Caco-2 (cell line): ENCODE data around the gene TMED4. TPM values are rescaled to one million over a fixed set of nuclear protein-coding genes. Genes with fewer than 3 reads are reported as not detected.
A peak's percentile ranks its signal among the peaks of the same experiment; 100 is the strongest.

Experiments used
- BruUV-seq: library from RNA; stranded (reverse); fragments of 400-500 nt; replicated peaks from 2 replicates; lab custom pipeline; 2021; lab: Mats Ljungman, UMichigan
- CTCF ChIA-PET: fragments of 300-600 bp; sonication (Branson Sonifier 250); formaldehyde crosslinking; loops from one replicate; lab custom pipeline; 2022; ENCODE audit warnings: antibody characterized with exemption; lab: Charles Lee
- POLR2A ChIA-PET: fragments of 300-600 bp; sonication (Branson Sonifier 250); formaldehyde crosslinking; loops from one replicate; lab custom pipeline; 2022; ENCODE audit warnings: antibody characterized with exemption; lab: Charles Lee
- DNase-seq, 2 experiments: peaks; one replicate each; pipeline versions ENCODE4 v3.0.0 to v3.0.0-alpha.2; 2020 to 2022
- H3K27me3 ChIP-seq: replicated peaks from 2 replicates; pipeline ENCODE4 v1.6.0; 2011; ENCODE audit warnings: low read length; ENCODE audit not compliant: control insufficient read depth, insufficient read depth
- H3K36me3 ChIP-seq: 2 replicates; pipeline ENCODE4 v1.5.1; 2011; ENCODE audit warnings: low read length; ENCODE audit not compliant: control insufficient read depth, insufficient read depth
- H3K4me1 ChIP-seq: fragments of 250-450 bp; sonication (Bioruptor Pico); 2 replicates; pipeline ENCODE4 v1.5.1; 2020; ENCODE audit warnings: mild to moderate bottlenecking
- H3K4me3 ChIP-seq: 2 replicates; pipeline ENCODE4 v1.5.1; 2011; ENCODE audit warnings: low read depth, mild to moderate bottlenecking, control low read depth, low read length
- H3K9me3 ChIP-seq: fragments of 250-450 bp; sonication (Bioruptor Pico); 2 replicates; pipeline ENCODE4 v1.5.1; 2020; ENCODE audit warnings: mild to moderate bottlenecking, moderate library complexity
- H3K27ac Mint-ChIP-seq: one replicate; pipeline ENCODE4 v1.8.0; 2022; ENCODE audit warnings: mixed read lengths; ENCODE audit not compliant: unreplicated experiment
- H3K27me3 Mint-ChIP-seq: one replicate; pipeline ENCODE4 v1.8.0; 2022; ENCODE audit warnings: mixed read lengths; ENCODE audit not compliant: insufficient read depth, unreplicated experiment
- H3K36me3 Mint-ChIP-seq: one replicate; pipeline ENCODE4 v1.8.0; 2022; ENCODE audit warnings: mild to moderate bottlenecking, mixed read lengths; ENCODE audit not compliant: insufficient read depth, unreplicated experiment
- H3K4me1 Mint-ChIP-seq: one replicate; pipeline ENCODE4 v1.8.0; 2022; ENCODE audit warnings: low read depth, mixed read lengths; ENCODE audit not compliant: unreplicated experiment
- H3K4me3 Mint-ChIP-seq: one replicate; pipeline ENCODE4 v1.8.0; 2022; ENCODE audit warnings: mild to moderate bottlenecking, moderate library complexity, mixed read lengths; ENCODE audit not compliant: unreplicated experiment
- H3K9me3 Mint-ChIP-seq: one replicate; pipeline ENCODE4 v1.8.0; 2022; ENCODE audit warnings: mixed read lengths; ENCODE audit not compliant: unreplicated experiment
- intact Hi-C: fragments of 100-400 bp; cut with micrococcal nuclease; formaldehyde crosslinking; loops from one replicate; pipeline ENCODE4 v1.10.0; 2022; ENCODE audit not compliant: unreplicated experiment
- total RNA-seq: library from RNA; stranded (reverse); gene quantifications from 2 replicates; pipeline ENCODE4 v1.2.3, GENCODE V29; 2022
- TF ChIP-seq, protein P1 (sequence below), 2 experiments: fragments of 200-600 bp in 1 of 2; IDR thresholded peaks; 1 replicate in 1 of 2; 2 replicates in 1 of 2; pipeline versions ENCODE4 v1.5.1 to v1.8.0; 2011 to 2022; ENCODE audit warnings: antibody characterized with exemption in 1 of 2, control low read depth in 1 of 2, inconsistent platforms in 1 of 2, low read depth in 1 of 2, low read length in 1 of 2, mild to moderate bottlenecking in 1 of 2, moderate library complexity in 1 of 2; ENCODE audit not compliant: insufficient read depth in 1 of 2, severe bottlenecking in 1 of 2, unreplicated experiment in 1 of 2

The TMED4 gene
- total RNA-seq, 1 experiment from 2014 or later = 96.6 TPM

DNA sequence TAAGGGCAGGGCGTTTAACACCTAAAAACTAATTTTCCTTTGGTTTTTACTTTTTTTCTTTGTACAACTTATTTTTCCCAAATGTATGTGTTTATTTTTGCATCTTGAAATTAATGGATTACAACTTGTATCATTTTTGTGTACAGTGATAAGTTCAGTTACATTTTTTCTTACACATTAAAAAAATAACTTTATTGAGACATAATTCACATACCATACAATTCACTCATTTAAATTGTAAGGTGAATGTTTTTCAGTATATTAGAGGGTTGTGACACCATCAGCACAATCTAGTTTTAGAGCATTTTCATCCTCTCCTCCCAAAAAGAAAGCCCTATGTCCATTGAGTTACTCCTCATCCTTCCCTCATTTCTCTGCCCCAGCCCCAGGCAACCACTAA is 36.0 kb upstream of the TMED4 start:
- DNase-seq = no peak
- peaks cover 68% of the 10 kb centered on the region for H3K4me1 ChIP-seq
- Mint-ChIP-seq H3K36me3 (peaks cover 25% of the 10 kb centered on the region), H3K4me1 (peaks cover 49% of the 10 kb centered on the region), H3K27ac (peak overlapping the region; percentile 92), H3K27me3 (no peaks in the 10 kb centered on the region), H3K9me3 (no peaks in the 10 kb centered on the region), H3K4me3 (peak overlapping the region; percentile 67)
- H3K4me3 ChIP-seq = no peak overlapping the region
- ChIA-PET CTCF (no interaction called here), POLR2A (interaction anchor here (1.7 kb wide), 1 partner anchor 12 kb away, joined by 14 read pairs; the partner anchor contains the start of gene OGDH)
- no peaks in the 10 kb centered on the region for H3K9me3 ChIP-seq
- no peaks in the 10 kb centered on the region for H3K27me3 ChIP-seq
- no TSS peak for BruUV-seq
- TF ChIP-seq, protein P1, sequence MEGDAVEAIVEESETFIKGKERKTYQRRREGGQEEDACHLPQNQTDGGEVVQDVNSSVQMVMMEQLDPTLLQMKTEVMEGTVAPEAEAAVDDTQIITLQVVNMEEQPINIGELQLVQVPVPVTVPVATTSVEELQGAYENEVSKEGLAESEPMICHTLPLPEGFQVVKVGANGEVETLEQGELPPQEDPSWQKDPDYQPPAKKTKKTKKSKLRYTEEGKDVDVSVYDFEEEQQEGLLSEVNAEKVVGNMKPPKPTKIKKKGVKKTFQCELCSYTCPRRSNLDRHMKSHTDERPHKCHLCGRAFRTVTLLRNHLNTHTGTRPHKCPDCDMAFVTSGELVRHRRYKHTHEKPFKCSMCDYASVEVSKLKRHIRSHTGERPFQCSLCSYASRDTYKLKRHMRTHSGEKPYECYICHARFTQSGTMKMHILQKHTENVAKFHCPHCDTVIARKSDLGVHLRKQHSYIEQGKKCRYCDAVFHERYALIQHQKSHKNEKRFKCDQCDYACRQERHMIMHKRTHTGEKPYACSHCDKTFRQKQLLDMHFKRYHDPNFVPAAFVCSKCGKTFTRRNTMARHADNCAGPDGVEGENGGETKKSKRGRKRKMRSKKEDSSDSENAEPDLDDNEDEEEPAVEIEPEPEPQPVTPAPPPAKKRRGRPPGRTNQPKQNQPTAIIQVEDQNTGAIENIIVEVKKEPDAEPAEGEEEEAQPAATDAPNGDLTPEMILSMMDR (IDR thresholded peaks at IDR 0.05; ENCODE audit: insufficient read depth in 1 of 2, low read depth in 1 of 2, low read length in 1 of 2, severe bottlenecking in 1 of 2, unreplicated experiment in 1 of 2) = no peak
- intact Hi-C loops = loop anchor here (1.0 kb wide), 2 partner anchors 11 to 16 kb away; no protein-coding TSS in a partner anchor
- H3K36me3 ChIP-seq = no peaks in the 10 kb centered on the region

DNA sequence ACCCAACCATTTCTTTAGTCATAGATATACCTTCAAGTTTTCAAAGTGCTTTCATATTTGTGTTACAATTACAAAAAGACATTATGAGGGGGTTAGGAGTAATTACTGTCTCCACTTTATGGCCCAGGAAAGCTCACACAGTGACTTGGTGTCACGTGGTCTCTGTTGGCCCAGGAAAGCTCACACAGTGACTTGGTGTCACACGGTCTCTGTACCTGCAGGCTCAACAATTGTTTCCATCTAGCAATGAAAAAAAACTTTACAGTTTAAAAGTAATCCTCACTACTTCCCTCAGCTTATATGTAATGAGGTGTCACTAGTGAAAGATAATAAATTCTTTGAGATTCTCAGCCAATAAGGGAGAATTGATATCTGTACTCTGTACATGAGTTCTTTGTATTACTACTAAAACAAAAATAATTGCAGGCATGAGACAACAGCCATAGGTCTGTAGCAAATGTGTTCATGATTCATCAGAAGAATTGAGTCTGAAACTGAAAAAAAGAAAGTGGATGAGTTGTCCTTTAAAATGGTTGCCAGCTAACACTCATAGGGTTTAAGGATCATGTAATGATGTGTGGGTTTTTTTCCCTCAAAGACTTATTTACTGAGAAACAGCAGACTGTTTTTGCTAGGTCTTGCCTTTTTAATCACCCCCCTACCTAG is 35.3 kb upstream of the TMED4 start:
- Histone ChIP-seq H3K9me3 (no peaks in the 10 kb centered on the region), H3K27me3 (no peaks in the 10 kb centered on the region), H3K4me3 (no peak overlapping the region), H3K36me3 (no peaks in the 10 kb centered on the region), H3K4me1 (peaks cover 65% of the 10 kb centered on the region)
- peak overlapping the region; percentile 67 for H3K4me3 Mint-ChIP-seq
- peak overlapping the region; percentile 92 for H3K27ac Mint-ChIP-seq
- DNase-seq = no peak
- H3K36me3 Mint-ChIP-seq = peaks cover 25% of the 10 kb centered on the region
- intact Hi-C loops = no loop called here
- no TSS peak for BruUV-seq
- H3K4me1 Mint-ChIP-seq = peaks cover 46% of the 10 kb centered on the region
- no peaks in the 10 kb centered on the region for H3K9me3 Mint-ChIP-seq
- ChIA-PET POLR2A (interaction anchor here (1.0 kb wide), 1 partner anchor 11 kb away, joined by 4 read pairs; no protein-coding TSS in a partner anchor), CTCF (no interaction called here)
- TF ChIP-seq, protein P1 (IDR thresholded peaks at IDR 0.05; ENCODE audit: insufficient read depth in 1 of 2, low read depth in 1 of 2, low read length in 1 of 2, severe bottlenecking in 1 of 2, unreplicated experiment in 1 of 2) = no peak
- no peaks in the 10 kb centered on the region for H3K27me3 Mint-ChIP-seq

DNA sequence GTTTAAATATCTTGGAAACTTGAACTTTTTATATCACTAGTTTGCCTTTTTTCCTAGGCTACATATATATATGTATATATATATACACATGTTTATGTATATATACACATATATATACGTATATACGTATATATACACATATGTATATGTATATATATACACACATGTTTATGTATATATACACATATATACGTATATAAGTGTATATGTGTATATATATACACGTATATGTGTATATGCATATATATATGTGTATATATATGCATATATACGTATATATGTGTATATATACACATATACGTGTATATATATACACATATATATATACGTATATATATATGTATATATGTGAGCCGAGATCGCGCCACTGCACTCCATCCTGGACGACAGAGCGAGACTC is 34.5 kb upstream of the TMED4 start:
- Mint-ChIP-seq H3K4me3 (no peak overlapping the region), H3K36me3 (peaks cover 25% of the 10 kb centered on the region), H3K4me1 (peaks cover 46% of the 10 kb centered on the region), H3K9me3 (no peaks in the 10 kb centered on the region), H3K27me3 (no peaks in the 10 kb centered on the region), H3K27ac (no peak overlapping the region)
- DNase-seq = no peak
- no peak overlapping the region for H3K4me3 ChIP-seq
- peaks cover 61% of the 10 kb centered on the region for H3K4me1 ChIP-seq
- TF ChIP-seq, protein P1 (IDR thresholded peaks at IDR 0.05; ENCODE audit: insufficient read depth in 1 of 2, low read depth in 1 of 2, low read length in 1 of 2, severe bottlenecking in 1 of 2, unreplicated experiment in 1 of 2) = no peak
- no TSS peak for BruUV-seq
- H3K27me3 ChIP-seq = no peaks in the 10 kb centered on the region
- intact Hi-C loops = no loop called here
- POLR2A ChIA-PET = no interaction called here
- H3K9me3 ChIP-seq = no peaks in the 10 kb centered on the region
- no peaks in the 10 kb centered on the region for H3K36me3 ChIP-seq
- CTCF ChIA-PET = no interaction called here
